Stimulated activated CD4-positive, alpha-beta T cell treated with anti-CD3 and anti-CD28 coated beads, Interleukin-15, amount 100 ng/mL, for 24 hours (primary cell): ENCODE data around the gene SUGCT.

Experiments
- DNase-seq: peaks from one replicate; pipeline ENCODE4 v3.0.0-alpha.2; 2020

SUGCT gene

GRCh38 chr7:40891232-40891631 lies 756.4 kb downstream of the SUGCT start:
- no peak for DNase-seq

GRCh38 chr7:40899151-40899550 lies 764.3 kb downstream of the SUGCT start:
- no peak for DNase-seq

GRCh38 chr7:40899636-40900507 lies 765.1 kb downstream of the SUGCT start:
- DNase-seq, result no peak

GRCh38 chr7:40903872-40904271 lies 769.1 kb downstream of the SUGCT start:
- DNase-seq, result no peak

- DNase-seq, result no peak
Measured at GRCh38 chr7:40907286-40907685, 772.5 kb downstream of the SUGCT start.

GRCh38 chr7:40909346-40909980 lies 774.7 kb downstream of the SUGCT start:
- DNase-seq, result no peak
